Astrocyte of the cerebellum (primary cell): Measurements from ENCODE around the gene PATZ1.
"Not testable (repeated sequence)": the region's sequence is repeated elsewhere in the genome, so short reads cannot be mapped to it uniquely, and the experiment has no call there.

ENCODE experiments used
- DNase-seq: peaks from one replicate; pipeline ENCODE4 v3.0.0-alpha.2; 2011; ENCODE audit warnings: low read depth
- H3K4me3 ChIP-seq: 2 replicates; pipeline ENCODE4 v1.5.1; 2011; ENCODE audit warnings: mild to moderate bottlenecking, low read depth, low read length, moderate library complexity
- CTCF ChIP-seq: IDR thresholded peaks from 2 replicates; pipeline ENCODE4 v1.5.1; 2012; ENCODE audit warnings: low read length, low read depth, moderate library complexity, mild to moderate bottlenecking; ENCODE audit errors: missing control alignments
- in situ Hi-C: cut with HindIII; loops from 2 replicates; pipeline ENCODE4 v1.10.0; 2017; ENCODE audit warnings: low sequenced_read_pairs

PATZ1 gene

GRCh38 chr22:31363885-31364465 lies 17.8 kb upstream of the PATZ1 start:
- in situ Hi-C loops: no loop called here
- no peak for DNase-seq
- no peak overlapping the region for H3K4me3 ChIP-seq
- no peak for TF ChIP-seq CTCF

DNA sequence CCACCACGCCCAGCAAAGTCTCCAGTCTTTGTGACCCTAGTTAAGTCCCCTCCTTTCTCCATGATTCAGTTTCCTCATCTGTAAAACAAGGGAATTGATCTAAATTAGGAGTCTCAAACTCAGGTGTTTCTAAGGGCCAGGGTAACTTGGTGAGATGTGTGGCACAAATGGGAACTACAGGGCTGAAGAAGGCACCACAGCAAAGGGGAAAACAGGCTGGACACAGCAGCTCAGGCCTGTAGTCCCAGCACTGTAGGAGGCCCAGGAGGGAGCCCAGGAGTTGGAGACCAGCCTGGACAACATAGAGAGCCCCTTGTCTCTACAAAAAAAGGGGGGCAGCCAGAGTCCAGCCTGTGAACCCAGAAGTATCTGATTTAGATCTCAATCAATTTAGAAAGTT lies 15.6 kb upstream of the PATZ1 start:
- no peak for TF ChIP-seq CTCF
- in situ Hi-C loops: no loop called here
- H3K4me3 ChIP-seq: no peak overlapping the region
- DNase-seq: no peak

GRCh38 chr22:31360029-31360428 lies 13.9 kb upstream of the PATZ1 start:
- H3K4me3 ChIP-seq: no peak overlapping the region
- TF ChIP-seq CTCF: no peak
- no peak for DNase-seq
- in situ Hi-C loops: no loop called here

DNA sequence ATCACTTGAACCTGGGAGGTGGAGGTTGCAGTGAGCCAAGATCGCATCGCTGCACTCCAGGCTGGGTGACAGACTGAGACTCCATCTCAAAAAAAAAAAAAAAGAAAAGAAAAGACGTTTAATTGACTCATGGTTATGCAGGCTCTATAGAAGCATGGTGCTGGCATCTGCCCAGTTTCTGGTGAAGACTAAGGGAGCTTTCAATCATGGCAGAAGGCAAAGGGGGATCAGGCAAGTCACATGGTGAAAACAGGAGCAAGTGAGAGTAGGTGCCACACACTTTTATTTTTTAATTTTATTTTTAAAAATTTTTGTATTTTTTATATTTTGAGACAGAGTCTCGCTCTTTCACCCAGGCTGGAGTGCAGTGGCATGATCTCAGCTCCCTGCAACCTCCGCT lies 8.4 kb upstream of the PATZ1 start:
- TF ChIP-seq CTCF: no peak
- H3K4me3 ChIP-seq: no peak overlapping the region
- in situ Hi-C loops: no loop called here
- no peak for DNase-seq

- no peak overlapping the region for H3K4me3 ChIP-seq
- in situ Hi-C loops: no loop called here
- no peak for TF ChIP-seq CTCF
- no peak for DNase-seq
These were observed 4.3 kb upstream of the PATZ1 start for GRCh38 chr22:31350410-31350863.

DNA sequence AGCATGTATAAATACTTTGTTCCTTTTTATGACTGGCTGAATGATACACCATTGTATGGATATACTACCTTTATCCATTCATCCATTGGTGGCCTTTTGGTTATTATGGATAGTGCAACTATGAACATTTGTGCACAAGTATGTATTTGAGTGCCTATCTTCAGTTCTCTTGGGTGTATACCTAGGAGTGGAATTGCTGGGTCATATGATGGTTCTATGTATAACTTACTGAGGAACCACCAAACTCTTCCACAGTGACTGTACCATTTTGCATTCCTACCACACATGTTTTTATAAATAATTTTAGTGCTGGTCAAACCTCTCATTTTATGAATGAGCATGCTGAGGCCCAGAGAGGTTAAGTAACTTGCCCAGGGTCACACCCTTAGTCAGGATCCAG lies 3.8 kb upstream of the PATZ1 start:
- no peak for DNase-seq
- in situ Hi-C loops: no loop called here
- TF ChIP-seq CTCF: no peak
- no peak overlapping the region for H3K4me3 ChIP-seq

GRCh38 chr22:31348766-31349165 lies 2.6 kb upstream of the PATZ1 start:
- in situ Hi-C loops: no loop called here
- no peak for DNase-seq
- H3K4me3 ChIP-seq: no peak overlapping the region
- TF ChIP-seq CTCF: no peak

DNA sequence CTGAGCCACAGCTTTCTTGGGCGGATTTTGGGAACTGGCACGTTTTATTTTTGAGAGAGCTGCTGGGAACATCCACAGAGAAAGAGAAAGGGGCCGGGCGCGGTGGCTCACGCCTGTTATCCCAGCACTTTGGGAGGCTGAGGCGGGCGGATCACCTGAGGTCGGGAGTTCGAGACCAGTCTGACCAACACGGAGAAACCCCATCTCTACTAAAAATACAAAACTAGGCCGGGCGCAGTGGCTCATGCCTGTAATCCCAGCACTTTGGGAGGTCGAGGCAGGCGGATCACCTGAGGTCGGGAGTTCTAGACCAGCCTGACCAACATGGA lies 1.8 kb upstream of the PATZ1 start:
- peak overlapping the region; percentile 57 for H3K4me3 ChIP-seq
- in situ Hi-C loops, DNase-seq: not testable (repeated sequence)
